Measurements from ENCODE around the gene SOWAHD. TPM values are rescaled to one million over a fixed set of nuclear protein-coding genes. Genes with fewer than 3 reads are reported as not detected.

Gene SOWAHD
- total and polyA plus RNA-seq, 4 donors = 0.10 to 2.5 (median 0.45) TPM

- Histone ChIP-seq H3K9ac (ENCODE audit: low read depth in 1 of 2, low read length in 2 of 2) (no peak overlapping the region), H3K9me3 (ENCODE audit: control insufficient read depth in 4 of 4, low read length in 3 of 4) (no peaks in the 10 kb centered on the region), H3K27ac (ENCODE audit: low read depth in 1 of 2, low read length in 2 of 2) (no peak overlapping the region), H3K36me3 (ENCODE audit: control insufficient read depth in 4 of 4, insufficient read depth in 3 of 4, low read depth in 1 of 4, low read length in 3 of 4) (no peaks in the 10 kb centered on the region), H3K4me1 (ENCODE audit: control insufficient read depth in 4 of 4, insufficient read depth in 4 of 4, low read length in 3 of 4) (peaks cover 0 to under 1% (median 0%) of the 10 kb centered on the region in 4 donors), H3K4me3 (ENCODE audit: low read depth in 1 of 3, low read length in 3 of 3) (no peak overlapping the region), H3K27me3 (ENCODE audit: control insufficient read depth in 4 of 4, insufficient read depth in 4 of 4, low read length in 3 of 4) (no peaks in the 10 kb centered on the region)
- peak; percentile 46 for DNase-seq (ENCODE audit: low spot score)
- TF ChIP-seq ATF3 (IDR thresholded peaks at IDR 0.05) = peak; percentile 78
- no peak for TF ChIP-seq RXRA (IDR thresholded peaks at IDR 0.05)
- TF ChIP-seq FOXA2 (IDR thresholded peaks at IDR 0.05) = no peak
- TF ChIP-seq MAX (IDR thresholded peaks at IDR 0.05) = no peak
- TF ChIP-seq RAD21 (IDR thresholded peaks at IDR 0.05) = peak; percentile 83 to 85
- no peak for TF ChIP-seq NR2F2 (IDR thresholded peaks at IDR 0.05)
- TF ChIP-seq CTCF (IDR thresholded peaks at IDR 0.05; ENCODE audit: low read depth, low read length, missing input control) = peak; percentile 62
- WGBS = 36% methylated on average over 14 of the region's 14 CpGs
Observed at GRCh38 chrX:119729408-119730201, 28.8 kb upstream of the SOWAHD start.

- Histone ChIP-seq H3K27me3 (ENCODE audit: control insufficient read depth in 4 of 4, insufficient read depth in 4 of 4, low read length in 3 of 4) (no peaks in the 10 kb centered on the region), H3K9ac (ENCODE audit: low read depth in 1 of 2, low read length in 2 of 2) (no peak overlapping the region), H3K36me3 (ENCODE audit: control insufficient read depth in 4 of 4, insufficient read depth in 3 of 4, low read depth in 1 of 4, low read length in 3 of 4) (no peaks in the 10 kb centered on the region), H3K4me1 (ENCODE audit: control insufficient read depth in 4 of 4, insufficient read depth in 4 of 4, low read length in 3 of 4) (peaks cover 0 to 4% (median 0%) of the 10 kb centered on the region in 4 donors), H3K9me3 (ENCODE audit: control insufficient read depth in 4 of 4, low read length in 3 of 4) (no peaks in the 10 kb centered on the region), H3K27ac (ENCODE audit: low read depth in 1 of 2, low read length in 2 of 2) (no peak overlapping the region), H3K4me3 (ENCODE audit: low read depth in 1 of 3, low read length in 3 of 3) (no peak overlapping the region)
- TF ChIP-seq RXRA (IDR thresholded peaks at IDR 0.05) (no peak), FOXA2 (IDR thresholded peaks at IDR 0.05) (no peak), ZBTB33 (IDR thresholded peaks at IDR 0.05) (no peak), REST (IDR thresholded peaks at IDR 0.05) (no peak), ATF3 (IDR thresholded peaks at IDR 0.05) (no peak)
- no peak for DNase-seq (ENCODE audit: low spot score)
- 29% methylated on average over 7 of the region's 7 CpGs for WGBS
Observed at GRCh38 chrX:119734897-119735339, 23.5 kb upstream of the SOWAHD start.

Measured in liver (tissue), 9 donors.